Fibroblast of lung (primary cell): ENCODE results near the gene CIAO2A. TPM values are rescaled to one million over a fixed set of nuclear protein-coding genes. Genes with fewer than 3 reads are reported as not detected.

Source experiments
- DNase-seq, 2 donors: peaks; one replicate each; pipeline versions ENCODE4 v3.0.0 to v3.0.0-alpha.2; 2010; ENCODE audit warnings: low read depth in 2 of 2
- H2AFZ ChIP-seq: 2 replicates; pipeline ENCODE4 v1.5.1; 2012; ENCODE audit warnings: low read length, control low read depth, inconsistent platforms
- H3K27ac ChIP-seq: 2 replicates; pipeline ENCODE4 v1.5.1; 2011; ENCODE audit warnings: low read length, control low read depth; ENCODE audit not compliant: insufficient read depth
- H3K27me3 ChIP-seq: 2 replicates; pipeline ENCODE4 v1.5.1; 2011; ENCODE audit warnings: mild to moderate bottlenecking, low read length; ENCODE audit not compliant: control insufficient read depth, insufficient read depth
- H3K36me3 ChIP-seq: 2 replicates; pipeline ENCODE4 v1.5.1; 2011; ENCODE audit warnings: low read length; ENCODE audit not compliant: control insufficient read depth, insufficient read depth
- H3K4me1 ChIP-seq: 2 replicates; pipeline ENCODE4 v1.5.1; 2011; ENCODE audit warnings: low read length; ENCODE audit not compliant: control insufficient read depth, insufficient read depth; ENCODE audit errors: extremely low read depth
- H3K4me2 ChIP-seq: 2 replicates; pipeline ENCODE4 v1.5.1; 2011; ENCODE audit warnings: low read length, control low read depth; ENCODE audit not compliant: insufficient read depth; ENCODE audit errors: extremely low read depth
- H3K4me3 ChIP-seq, 4 experiments: fragments of 200-600 bp in 1 of 4; sonication (generic) in 1 of 4; replicated peaks in 1 of 4; 2 replicates each; pipeline ENCODE4 v1.5.1; 2011 to 2016; ENCODE audit warnings: low read length in 4 of 4, low read depth in 3 of 4, mild to moderate bottlenecking in 3 of 4, control low read depth in 2 of 4, inconsistent platforms in 1 of 4, mixed read lengths in 1 of 4; ENCODE audit not compliant: insufficient read depth in 1 of 4; ENCODE audit errors: control extremely low read depth in 1 of 4
- H3K79me2 ChIP-seq: 2 replicates; pipeline ENCODE4 v1.5.1; 2012; ENCODE audit warnings: mild to moderate bottlenecking, low read length, inconsistent platforms; ENCODE audit not compliant: control insufficient read depth, insufficient read depth
- H3K9ac ChIP-seq: 2 replicates; pipeline ENCODE4 v1.5.1; 2011; ENCODE audit warnings: mild to moderate bottlenecking, low read length, control low read depth; ENCODE audit not compliant: insufficient read depth
- H3K9me3 ChIP-seq: 2 replicates; pipeline ENCODE4 v1.5.1; 2012; ENCODE audit warnings: low read depth, low read length; ENCODE audit not compliant: control insufficient read depth, insufficient read depth
- H4K20me1 ChIP-seq: 2 replicates; pipeline ENCODE4 v1.5.1; 2011; ENCODE audit warnings: low read length; ENCODE audit not compliant: control insufficient read depth, insufficient read depth; ENCODE audit errors: extremely low read depth
- EZH2 ChIP-seq: IDR thresholded peaks from 2 replicates; pipeline ENCODE4 v1.5.1; 2012; ENCODE audit warnings: low read length, control low read depth, mild to moderate bottlenecking; ENCODE audit errors: missing control alignments
- polyA plus RNA-seq, 2 donors: library from polyadenylated mRNA; depleted of rRNA in 1 of 2; stranded (reverse) in 1 of 2; unstranded in 1 of 2; fragments of >200 nt; gene quantifications; 2 replicates each; pipeline ENCODE4 v1.2.1, GENCODE V29; 2011 to 2012; ENCODE audit warnings: missing spikeins in 1 of 2
- total RNA-seq: library from RNA; depleted of rRNA; stranded (reverse); fragments of >200 nt; gene quantifications from 2 replicates; pipeline ENCODE4 v1.2.1, GENCODE V29; 2014
- TF ChIP-seq, protein P1 (sequence below), 2 donors: IDR thresholded peaks in 1 of 2; conservative IDR thresholded peaks in 1 of 2; 1 replicate in 1 of 2; 2 replicates in 1 of 2; pipeline ENCODE4 v1.5.1; 2011 to 2012; ENCODE audit warnings: low read length in 2 of 2, control low read depth in 1 of 2, inconsistent platforms in 1 of 2, low read depth in 1 of 2, mild to moderate bottlenecking in 1 of 2

The CIAO2A gene
- total and polyA plus RNA-seq, 2 donors (not counting 1 experiment from before 2014, with no cell fraction given) = 48.7 to 59.1 TPM

DNA sequence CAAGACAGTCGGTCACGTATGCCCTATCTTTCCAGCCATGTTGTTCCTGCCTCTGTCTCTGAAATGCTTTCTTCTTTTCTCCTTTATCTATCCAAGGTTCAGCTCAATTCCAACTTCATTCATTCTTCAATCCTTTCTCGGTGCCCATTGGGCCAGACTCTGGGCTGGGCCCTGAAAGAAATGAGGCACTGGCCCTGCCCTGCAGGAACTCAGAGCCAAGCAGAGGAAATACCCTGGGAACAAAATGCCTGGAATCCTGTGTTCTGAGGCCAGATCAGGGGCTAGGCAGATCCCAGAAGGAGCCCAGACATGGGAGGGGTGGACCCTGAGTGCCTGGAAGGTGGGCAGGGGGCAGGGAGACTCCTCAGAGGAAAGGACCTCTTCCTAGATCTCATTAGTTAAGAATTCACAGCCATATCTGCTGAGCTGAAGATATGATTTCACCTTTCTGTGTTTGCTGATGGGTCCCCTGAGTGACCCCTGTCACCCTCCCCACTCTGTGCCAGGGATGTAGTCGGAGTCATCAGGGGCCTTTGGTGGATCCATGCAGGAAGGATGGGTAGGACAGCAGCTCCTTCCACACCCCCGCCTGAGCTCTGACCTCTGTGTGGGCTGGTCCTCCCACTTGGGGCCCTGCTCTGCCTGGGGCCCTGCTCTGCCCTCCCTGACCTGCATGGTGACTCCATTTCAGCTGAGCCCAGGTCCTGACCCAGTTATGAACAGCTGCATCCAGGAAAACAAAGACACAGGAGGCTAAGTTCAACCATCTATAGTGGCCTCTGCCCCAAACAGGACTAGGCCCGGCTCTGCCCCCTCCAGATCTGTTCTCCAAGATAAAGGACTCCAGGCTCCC is 42.0 kb downstream of the CIAO2A start:
- Histone ChIP-seq H3K9me3 (no peaks in the 10 kb centered on the region), H3K79me2 (no peaks in the 10 kb centered on the region), H3K4me3 (no peak overlapping the region), H3K9ac (no peak overlapping the region), H3K36me3 (no peaks in the 10 kb centered on the region), H4K20me1 (no peaks in the 10 kb centered on the region), H3K27ac (no peak overlapping the region), H3K4me2 (no peak overlapping the region), H3K4me1 (peaks cover 3% of the 10 kb centered on the region), H3K27me3 (peaks cover 13% of the 10 kb centered on the region), H2AFZ (no peak overlapping the region)
- DNase-seq = peak in 1 of 2 donors; percentile 23
- no peak for TF ChIP-seq EZH2
- TF ChIP-seq, protein P1, sequence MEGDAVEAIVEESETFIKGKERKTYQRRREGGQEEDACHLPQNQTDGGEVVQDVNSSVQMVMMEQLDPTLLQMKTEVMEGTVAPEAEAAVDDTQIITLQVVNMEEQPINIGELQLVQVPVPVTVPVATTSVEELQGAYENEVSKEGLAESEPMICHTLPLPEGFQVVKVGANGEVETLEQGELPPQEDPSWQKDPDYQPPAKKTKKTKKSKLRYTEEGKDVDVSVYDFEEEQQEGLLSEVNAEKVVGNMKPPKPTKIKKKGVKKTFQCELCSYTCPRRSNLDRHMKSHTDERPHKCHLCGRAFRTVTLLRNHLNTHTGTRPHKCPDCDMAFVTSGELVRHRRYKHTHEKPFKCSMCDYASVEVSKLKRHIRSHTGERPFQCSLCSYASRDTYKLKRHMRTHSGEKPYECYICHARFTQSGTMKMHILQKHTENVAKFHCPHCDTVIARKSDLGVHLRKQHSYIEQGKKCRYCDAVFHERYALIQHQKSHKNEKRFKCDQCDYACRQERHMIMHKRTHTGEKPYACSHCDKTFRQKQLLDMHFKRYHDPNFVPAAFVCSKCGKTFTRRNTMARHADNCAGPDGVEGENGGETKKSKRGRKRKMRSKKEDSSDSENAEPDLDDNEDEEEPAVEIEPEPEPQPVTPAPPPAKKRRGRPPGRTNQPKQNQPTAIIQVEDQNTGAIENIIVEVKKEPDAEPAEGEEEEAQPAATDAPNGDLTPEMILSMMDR (conservative IDR thresholded peaks at IDR 0.05 in 1 of 2, IDR thresholded peaks at IDR 0.05 in 1 of 2; ENCODE audit: low read depth in 1 of 2, low read length in 2 of 2) = no peak

DNA sequence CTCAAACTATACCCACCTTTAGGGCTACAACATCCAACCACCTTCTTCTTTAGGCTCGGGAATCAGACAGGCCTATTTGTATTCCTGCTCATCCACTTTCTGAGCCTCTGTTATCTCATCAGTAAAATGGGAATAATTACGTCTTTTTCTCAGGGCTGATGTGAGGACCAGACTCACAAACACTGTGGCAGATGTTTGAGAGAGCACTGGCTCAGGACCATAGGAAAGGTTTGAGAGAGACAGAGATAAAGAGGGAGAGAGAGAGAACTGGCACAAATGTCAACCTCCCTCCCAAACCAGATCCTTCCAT is 42.6 kb downstream of the CIAO2A start:
- Histone ChIP-seq H3K36me3 (no peaks in the 10 kb centered on the region), H3K4me1 (peaks cover 4% of the 10 kb centered on the region), H3K4me3 (no peak overlapping the region), H3K4me2 (no peak overlapping the region), H3K9ac (no peak overlapping the region), H3K27me3 (peaks cover 13% of the 10 kb centered on the region), H3K9me3 (no peaks in the 10 kb centered on the region), H4K20me1 (no peaks in the 10 kb centered on the region), H3K27ac (no peak overlapping the region), H2AFZ (no peak overlapping the region), H3K79me2 (no peaks in the 10 kb centered on the region)
- no peak for TF ChIP-seq EZH2
- TF ChIP-seq, protein P1 (conservative IDR thresholded peaks at IDR 0.05 in 1 of 2, IDR thresholded peaks at IDR 0.05 in 1 of 2; ENCODE audit: low read depth in 1 of 2, low read length in 2 of 2) = no peak
- DNase-seq = no peak

DNA sequence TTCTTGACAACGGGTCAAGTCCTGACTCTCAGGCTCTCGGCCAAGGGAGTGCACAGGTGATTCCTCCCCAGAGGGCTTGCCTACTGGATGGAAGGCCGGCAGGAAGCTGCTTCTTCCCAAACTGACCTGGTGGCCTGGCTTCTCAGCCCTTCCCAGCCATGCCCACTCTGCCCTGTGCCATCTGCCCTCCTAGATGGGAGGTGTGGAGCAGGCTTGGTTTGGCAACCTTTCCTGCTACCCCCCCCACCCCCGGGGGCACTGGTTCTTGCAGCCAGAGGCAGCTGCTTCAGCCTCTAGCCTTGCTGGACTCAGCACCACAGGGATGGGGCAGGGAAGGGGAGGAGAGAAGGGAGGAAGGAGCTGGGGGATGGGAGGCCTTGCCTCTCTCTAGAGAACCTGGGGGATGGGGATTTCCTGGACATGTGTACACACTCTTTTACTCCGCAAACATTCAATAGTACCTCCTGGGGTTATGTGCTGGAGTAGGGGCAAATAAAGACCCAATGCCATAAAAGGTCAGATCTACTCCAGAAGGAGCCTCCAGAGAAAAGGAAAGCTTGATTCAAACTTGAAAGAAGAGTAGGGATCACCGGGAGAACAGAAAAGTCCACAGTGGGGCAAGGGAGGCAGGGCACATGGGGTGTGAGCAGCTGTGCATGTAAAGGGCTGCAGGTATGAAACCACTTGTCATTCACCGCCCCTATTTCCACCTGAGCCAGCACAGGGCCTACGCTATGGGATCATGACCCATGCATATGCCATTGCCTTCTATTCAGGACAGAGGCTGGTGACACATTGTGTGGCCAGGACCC is 43.2 kb downstream of the CIAO2A start:
- Histone ChIP-seq H3K36me3 (no peaks in the 10 kb centered on the region), H3K27me3 (peaks cover 13% of the 10 kb centered on the region), H3K4me3 (no peak overlapping the region), H4K20me1 (no peaks in the 10 kb centered on the region), H3K9me3 (no peaks in the 10 kb centered on the region), H3K4me2 (no peak overlapping the region), H2AFZ (no peak overlapping the region), H3K4me1 (peaks cover 6% of the 10 kb centered on the region), H3K9ac (no peak overlapping the region), H3K27ac (no peak overlapping the region), H3K79me2 (no peaks in the 10 kb centered on the region)
- no peak for DNase-seq
- TF ChIP-seq, protein P1 (conservative IDR thresholded peaks at IDR 0.05 in 1 of 2, IDR thresholded peaks at IDR 0.05 in 1 of 2; ENCODE audit: low read depth in 1 of 2, low read length in 2 of 2) = no peak
- no peak for TF ChIP-seq EZH2
